Dedifferentiated amniotic fluid mesenchymal stem cell (primary cell): ENCODE measurements around the gene MOB2.

ENCODE experiments used
- DNase-seq: peaks from one replicate; pipeline ENCODE4 v3.0.0-alpha.2; 2016; ENCODE audit errors: extremely low spot score

The MOB2 gene

GRCh38 chr11:1487091-1487850 is 692 bp upstream of the MOB2 start:
- DNase-seq: no peak

GRCh38 chr11:1485504-1485885 is 1.1 kb downstream of the MOB2 start:
- DNase-seq: no peak

GRCh38 chr11:1484695-1485503 is 1.7 kb downstream of the MOB2 start:
- no peak for DNase-seq

- no peak for DNase-seq
These were observed 2.4 kb downstream of the MOB2 start for GRCh38 chr11:1484061-1484671.

- DNase-seq: no peak
These were observed 3.1 kb downstream of the MOB2 start for GRCh38 chr11:1483445-1483961.

- no peak for DNase-seq
These were observed 3.8 kb downstream of the MOB2 start for GRCh38 chr11:1482581-1483444.

DNA sequence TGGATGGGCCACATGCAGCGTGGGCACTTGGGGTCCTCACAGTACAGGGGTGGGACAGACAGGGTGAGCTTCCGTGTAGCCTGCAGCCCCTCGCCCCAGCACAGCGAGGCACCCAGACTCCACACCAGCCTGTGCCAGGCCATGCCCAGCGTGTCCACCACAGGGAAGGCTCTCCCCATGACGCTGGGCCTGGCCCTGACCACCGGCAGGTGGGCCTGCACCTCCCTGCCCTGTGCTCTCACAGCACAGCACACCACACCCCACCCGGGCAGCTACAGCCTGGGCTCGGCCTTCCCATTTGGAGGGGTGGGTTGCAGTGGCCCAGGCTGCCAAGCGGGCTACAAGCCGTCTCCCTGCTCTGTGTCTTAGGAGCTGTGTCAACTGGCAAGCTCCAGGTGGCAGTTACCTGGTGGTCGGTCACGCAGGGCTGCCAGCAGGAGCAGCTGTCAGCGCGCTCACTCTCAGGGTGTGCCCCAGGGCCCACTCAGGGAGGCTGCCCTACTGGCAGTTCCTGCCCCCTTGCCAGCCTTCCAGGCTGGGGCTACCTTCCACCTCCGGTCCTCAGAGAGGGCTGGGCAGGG is 4.6 kb downstream of the MOB2 start:
- no peak for DNase-seq

- DNase-seq: no peak
These were observed 5.1 kb downstream of the MOB2 start for GRCh38 chr11:1481483-1481825.

GRCh38 chr11:1480555-1481482 is 5.8 kb downstream of the MOB2 start:
- no peak for DNase-seq

DNA sequence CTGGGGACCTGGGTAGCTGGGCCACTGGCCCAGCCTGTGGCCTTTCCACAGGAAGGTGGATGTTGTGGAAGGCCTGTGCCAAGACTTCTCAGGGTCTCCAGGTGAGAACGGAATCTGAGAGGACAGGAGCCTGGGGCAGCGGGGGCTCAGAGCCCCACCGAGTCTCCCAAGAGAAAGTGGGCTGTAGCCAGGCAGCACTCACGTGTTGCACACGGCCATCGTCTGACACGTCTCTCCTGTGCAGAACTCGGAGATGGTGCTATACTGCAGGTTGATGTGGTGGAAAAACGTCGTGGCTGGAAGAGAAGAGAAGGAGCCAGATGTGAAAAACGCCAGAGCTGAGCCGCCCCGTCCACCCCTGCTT is 6.4 kb downstream of the MOB2 start:
- DNase-seq: no peak

- DNase-seq: no peak
These were observed 6.9 kb downstream of the MOB2 start for GRCh38 chr11:1479678-1480118.

- no peak for DNase-seq
These were observed 7.4 kb downstream of the MOB2 start for GRCh38 chr11:1479006-1479677.

DNA sequence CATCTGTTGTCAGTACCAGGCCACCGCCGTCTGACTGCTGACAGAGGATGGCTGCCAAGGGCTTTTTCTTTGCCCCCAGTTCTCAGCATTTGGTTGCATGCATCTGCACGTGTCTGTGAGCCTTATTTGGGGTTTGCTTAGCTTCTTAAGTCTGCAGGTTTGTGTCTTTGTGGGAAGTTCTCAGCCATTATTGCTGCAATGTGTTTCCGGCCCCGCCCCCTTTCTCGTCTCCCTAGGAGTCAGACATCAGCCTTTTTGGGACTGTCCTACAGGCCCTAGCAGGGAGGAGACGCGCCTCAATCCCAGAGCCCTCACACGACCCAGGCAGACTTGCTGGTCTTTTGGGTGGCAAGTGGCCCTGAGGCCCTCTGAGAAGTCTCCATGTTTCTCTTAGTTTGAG is 8.0 kb downstream of the MOB2 start:
- DNase-seq: no peak

DNA sequence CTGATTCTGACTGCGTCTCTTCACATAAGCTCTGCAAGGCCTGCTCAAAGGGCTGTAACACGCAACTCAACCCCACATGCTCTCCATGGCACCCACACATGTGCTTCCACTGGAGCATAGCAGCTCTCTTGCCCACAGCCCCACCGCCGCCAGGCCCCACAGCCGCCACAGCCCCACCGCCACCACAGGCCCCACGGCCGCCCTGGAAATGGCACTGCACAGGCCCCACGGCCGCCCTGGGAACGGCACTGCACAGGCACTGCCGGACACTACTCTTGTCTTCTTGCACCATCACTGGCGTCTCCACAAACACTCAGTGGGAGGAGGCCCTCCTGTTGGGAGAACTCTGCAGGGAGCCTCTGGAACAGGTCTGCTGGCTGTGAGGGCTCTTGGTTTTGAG is 8.6 kb downstream of the MOB2 start:
- no peak for DNase-seq

DNA sequence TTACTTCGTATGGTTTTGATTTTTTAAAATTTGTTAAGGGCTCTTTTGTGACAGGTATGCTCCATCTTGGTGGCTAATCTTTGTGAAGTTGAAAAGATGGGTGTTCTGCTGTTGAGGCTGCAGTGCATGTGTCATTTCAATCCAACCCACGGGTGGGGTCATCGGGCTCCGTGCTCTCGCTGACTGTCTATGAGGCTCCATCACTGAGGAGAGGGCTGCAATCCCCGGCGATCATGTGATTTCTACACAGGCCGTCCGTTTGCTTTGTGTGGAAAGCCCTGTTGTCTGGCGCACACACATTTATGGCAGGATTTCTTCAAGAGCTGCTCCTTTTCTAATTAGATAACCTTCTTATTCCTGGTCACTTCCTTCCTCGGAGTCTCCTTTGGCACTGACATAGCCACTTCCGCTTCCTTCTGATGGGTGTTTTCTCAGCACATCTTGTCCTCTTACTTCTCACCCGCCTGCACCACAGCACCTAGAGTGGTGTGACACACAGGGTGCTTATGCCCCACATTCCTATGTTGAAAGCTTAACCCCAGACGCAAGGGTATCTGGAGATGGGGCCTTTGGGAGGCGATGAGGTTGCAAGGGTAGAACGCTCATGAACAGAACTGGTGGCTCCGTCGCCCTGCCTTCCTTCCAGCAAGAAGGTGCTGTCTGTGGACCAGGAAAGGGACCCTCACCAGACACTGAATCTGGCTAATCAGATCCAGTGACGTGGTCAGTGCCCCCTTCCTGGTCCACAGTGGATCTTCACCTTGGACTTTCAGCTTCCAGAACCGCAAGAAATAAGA is 9.4 kb downstream of the MOB2 start:
- DNase-seq: no peak

GRCh38 chr11:1475841-1476240 is 10.7 kb downstream of the MOB2 start:
- DNase-seq: no peak

- DNase-seq: no peak
These were observed 12.8 kb downstream of the MOB2 start for GRCh38 chr11:1473786-1474185.

GRCh38 chr11:1473011-1473628 is 13.5 kb downstream of the MOB2 start:
- no peak for DNase-seq
